ENCODE results near the gene EHBP1L1. TPM values are rescaled to one million over a fixed set of nuclear protein-coding genes. Genes with fewer than 3 reads are reported as not detected.

The EHBP1L1 gene
- total and polyA plus RNA-seq, 4 donors: 49.8 to 154 (median 91.8) TPM

DNA sequence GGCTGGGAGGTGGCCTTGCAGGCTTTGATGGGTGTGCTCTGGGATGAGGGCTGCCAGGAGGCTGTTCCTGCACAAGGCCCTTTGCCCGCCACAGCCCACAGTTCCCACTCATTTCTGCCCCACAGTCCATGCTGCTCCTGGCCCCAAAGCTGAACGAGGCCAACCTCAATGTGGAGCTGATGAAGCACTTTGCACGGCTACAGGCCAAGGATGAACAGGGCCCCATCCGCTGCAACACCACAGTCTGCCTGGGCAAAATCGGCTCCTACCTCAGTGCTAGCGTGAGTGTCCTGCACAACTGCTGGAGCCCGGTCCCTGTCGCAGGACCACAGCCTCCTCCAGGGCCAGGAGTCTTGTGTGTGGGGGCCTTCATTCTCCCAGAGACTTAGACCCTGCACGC lies 40.8 kb upstream of the EHBP1L1 start:
- peaks cover 0 to 5% (median 3%) of the 10 kb centered on the region in 5 donors for H3K4me1 ChIP-seq (ENCODE audit: control insufficient read depth in 5 of 5, insufficient read depth in 5 of 5, low read length in 5 of 5)
- no peak for DNase-seq
- H3K4me3 ChIP-seq: no peak overlapping the region
- no peak for ATAC-seq (ENCODE audit: insufficient read depth, low FRiP score)
- no peaks in the 10 kb centered on the region for H3K27me3 ChIP-seq (ENCODE audit: control insufficient read depth in 3 of 3, insufficient read depth in 3 of 3, low read length in 2 of 3)
- H3K36me3 ChIP-seq (ENCODE audit: control insufficient read depth in 4 of 4, insufficient read depth in 4 of 4, low read length in 4 of 4): peaks cover 14 to 72% (median 25%) of the 10 kb centered on the region in 4 donors
- no peaks in the 10 kb centered on the region for H3K9me3 ChIP-seq (ENCODE audit: control insufficient read depth in 4 of 4, insufficient read depth in 3 of 4, low read length in 3 of 4)
- no peak overlapping the region for H3K9ac ChIP-seq (ENCODE audit: insufficient read depth in 1 of 2, low read length in 2 of 2)
- TF ChIP-seq, protein P1, sequence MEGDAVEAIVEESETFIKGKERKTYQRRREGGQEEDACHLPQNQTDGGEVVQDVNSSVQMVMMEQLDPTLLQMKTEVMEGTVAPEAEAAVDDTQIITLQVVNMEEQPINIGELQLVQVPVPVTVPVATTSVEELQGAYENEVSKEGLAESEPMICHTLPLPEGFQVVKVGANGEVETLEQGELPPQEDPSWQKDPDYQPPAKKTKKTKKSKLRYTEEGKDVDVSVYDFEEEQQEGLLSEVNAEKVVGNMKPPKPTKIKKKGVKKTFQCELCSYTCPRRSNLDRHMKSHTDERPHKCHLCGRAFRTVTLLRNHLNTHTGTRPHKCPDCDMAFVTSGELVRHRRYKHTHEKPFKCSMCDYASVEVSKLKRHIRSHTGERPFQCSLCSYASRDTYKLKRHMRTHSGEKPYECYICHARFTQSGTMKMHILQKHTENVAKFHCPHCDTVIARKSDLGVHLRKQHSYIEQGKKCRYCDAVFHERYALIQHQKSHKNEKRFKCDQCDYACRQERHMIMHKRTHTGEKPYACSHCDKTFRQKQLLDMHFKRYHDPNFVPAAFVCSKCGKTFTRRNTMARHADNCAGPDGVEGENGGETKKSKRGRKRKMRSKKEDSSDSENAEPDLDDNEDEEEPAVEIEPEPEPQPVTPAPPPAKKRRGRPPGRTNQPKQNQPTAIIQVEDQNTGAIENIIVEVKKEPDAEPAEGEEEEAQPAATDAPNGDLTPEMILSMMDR (IDR thresholded peaks at IDR 0.05; ENCODE audit: control extremely low read depth, extremely low read depth): no peak
- H3K27ac ChIP-seq (ENCODE audit: low read depth in 1 of 2, low read length in 1 of 2): no peak overlapping the region
- WGBS, 2 donors: 94 to 95% methylated on average over 9 of the region's 9 CpGs

DNA sequence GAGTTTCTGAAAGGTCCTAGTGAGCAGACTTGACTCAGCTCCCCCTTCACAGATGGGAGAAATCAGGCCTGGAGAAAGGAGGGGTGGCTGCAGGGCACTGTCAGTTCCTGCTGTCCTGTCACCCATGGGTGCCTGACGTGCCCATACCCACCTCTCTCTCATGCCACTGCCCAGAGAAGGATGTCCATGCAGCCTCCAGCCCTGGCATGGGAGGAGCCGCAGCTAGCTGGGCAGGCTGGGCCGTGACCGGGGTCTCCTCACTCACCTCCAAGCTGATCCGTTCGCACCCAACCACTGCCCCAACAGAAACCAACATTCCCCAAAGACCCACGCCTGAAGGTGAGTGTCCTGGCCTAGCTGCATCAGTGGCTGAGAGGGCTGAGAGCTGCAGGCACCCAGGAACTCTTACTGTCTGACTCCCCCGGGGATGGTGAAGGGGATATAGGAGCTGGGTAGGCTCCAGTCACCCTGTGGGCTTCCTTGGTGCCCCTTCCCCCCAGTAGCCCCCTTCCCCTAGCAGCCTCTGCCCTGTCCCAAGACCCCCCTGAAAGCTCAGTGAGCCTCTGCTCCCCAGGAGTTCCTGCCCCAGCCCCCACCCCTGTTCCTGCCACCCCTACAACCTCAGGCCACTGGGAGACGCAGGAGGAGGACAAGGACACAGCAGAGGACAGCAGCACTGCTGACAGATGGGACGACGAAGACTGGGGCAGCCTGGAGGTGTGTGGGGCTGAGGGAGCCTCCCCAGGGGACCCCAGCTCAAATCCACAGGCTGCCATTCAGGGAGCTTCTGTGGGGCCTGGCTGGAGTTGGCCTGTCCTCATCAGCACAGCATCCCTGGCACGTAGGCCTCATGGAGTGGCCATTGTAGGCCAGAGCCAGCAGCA lies 39.2 kb upstream of the EHBP1L1 start:
- Histone ChIP-seq H3K27me3 (ENCODE audit: control insufficient read depth in 3 of 3, insufficient read depth in 3 of 3, low read length in 2 of 3) (no peaks in the 10 kb centered on the region), H3K27ac (ENCODE audit: low read depth in 1 of 2, low read length in 1 of 2) (no peak overlapping the region), H3K9me3 (ENCODE audit: control insufficient read depth in 4 of 4, insufficient read depth in 3 of 4, low read length in 3 of 4) (no peaks in the 10 kb centered on the region), H3K4me1 (ENCODE audit: control insufficient read depth in 5 of 5, insufficient read depth in 5 of 5, low read length in 5 of 5) (peaks cover 0 to 14% (median 9%) of the 10 kb centered on the region in 5 donors), H3K9ac (ENCODE audit: insufficient read depth in 1 of 2, low read length in 2 of 2) (no peak overlapping the region), H3K4me3 (no peak overlapping the region), H3K36me3 (ENCODE audit: control insufficient read depth in 4 of 4, insufficient read depth in 4 of 4, low read length in 4 of 4) (peaks cover 3 to 57% (median 16%) of the 10 kb centered on the region in 4 donors)
- 90 to 91% methylated on average over 12 of the region's 12 CpGs for WGBS, 2 donors
- ATAC-seq (ENCODE audit: insufficient read depth, low FRiP score) (no peak), DNase-seq (no peak)
- TF ChIP-seq, protein P1 (IDR thresholded peaks at IDR 0.05; ENCODE audit: control extremely low read depth, extremely low read depth): no peak

DNA sequence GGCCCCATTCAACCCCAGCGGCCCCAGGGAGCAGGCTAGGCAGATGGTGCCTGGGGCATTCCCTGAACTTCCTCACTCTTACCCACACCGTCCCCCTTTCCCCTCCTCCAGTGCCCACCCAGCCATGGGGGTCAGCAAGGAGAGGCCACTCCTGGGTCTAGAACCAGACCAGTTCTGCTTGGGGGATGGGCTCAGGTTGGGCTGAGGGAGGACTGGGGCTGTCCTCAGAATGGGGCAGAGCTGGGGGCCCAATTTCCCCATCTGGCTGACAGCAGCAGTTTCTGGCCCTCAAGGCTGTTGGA lies 38.6 kb upstream of the EHBP1L1 start:
- ATAC-seq (ENCODE audit: insufficient read depth, low FRiP score): no peak
- Histone ChIP-seq H3K36me3 (ENCODE audit: control insufficient read depth in 4 of 4, insufficient read depth in 4 of 4, low read length in 4 of 4) (peaks cover 3 to 54% (median 15%) of the 10 kb centered on the region in 4 donors), H3K27ac (ENCODE audit: low read depth in 1 of 2, low read length in 1 of 2) (no peak overlapping the region)

More for the DNA sequence above, 38.6 kb upstream of the EHBP1L1 start:
- TF ChIP-seq, protein P1 (IDR thresholded peaks at IDR 0.05; ENCODE audit: control extremely low read depth, extremely low read depth): no peak
- H3K4me3 ChIP-seq: no peak overlapping the region
- peaks cover 0 to 15% (median 9%) of the 10 kb centered on the region in 5 donors for H3K4me1 ChIP-seq (ENCODE audit: control insufficient read depth in 5 of 5, insufficient read depth in 5 of 5, low read length in 5 of 5)
- H3K9ac ChIP-seq (ENCODE audit: insufficient read depth in 1 of 2, low read length in 2 of 2): no peak overlapping the region
- no peak for DNase-seq
- H3K9me3 ChIP-seq (ENCODE audit: control insufficient read depth in 4 of 4, insufficient read depth in 3 of 4, low read length in 3 of 4): no peaks in the 10 kb centered on the region
- H3K27me3 ChIP-seq (ENCODE audit: control insufficient read depth in 3 of 3, insufficient read depth in 3 of 3, low read length in 2 of 3): no peaks in the 10 kb centered on the region
- 91 to 96% methylated on average over 2 of the region's 2 CpGs for WGBS, 2 donors
